ENCODE measurements around the gene ACMSD. TPM values are rescaled to one million over a fixed set of nuclear protein-coding genes. Genes with fewer than 3 reads are reported as not detected.
"Not testable (repeated sequence)": the region's sequence is repeated elsewhere in the genome, so short reads cannot be mapped to it uniquely, and the experiment has no call there.

The ACMSD gene
- total and polyA plus RNA-seq, 3 donors from 2014 or later, result 0.25 TPM; not detected in 2

- intact Hi-C loops (cut with DNase I; ENCODE audit: low total_unique reads), result no loop called here
- H3K27ac ChIP-seq, result no peak overlapping the region
- no peaks in the 10 kb centered on the region for H3K27me3 ChIP-seq
- H3K9me3 ChIP-seq, result no peaks in the 10 kb centered on the region
- TF ChIP-seq POLR2A (IDR thresholded peaks at IDR 0.05) (no peak), CTCF (IDR thresholded peaks at IDR 0.05) (no peak)
- WGBS, 2 donors, result 48 to 63% methylated on average over 2 of the region's 2 CpGs
- no peaks in the 10 kb centered on the region for H3K36me3 ChIP-seq (ENCODE audit: low read depth, missing control alignments)
- DNase-seq, result peak; percentile 41
- peak overlapping the region in 1 of 2 donors; percentile 9 for H3K4me3 ChIP-seq
- no peaks in the 10 kb centered on the region for H3K4me1 ChIP-seq
These were observed 42.0 kb upstream of the ACMSD start for GRCh38 chr2:134796373-134796772.

GRCh38 chr2:134799936-134800335 is 38.5 kb upstream of the ACMSD start:
- no peak overlapping the region for H3K27ac ChIP-seq
- no peaks in the 10 kb centered on the region for H3K27me3 ChIP-seq
- DNase-seq, result no peak
- no peak overlapping the region for H3K4me3 ChIP-seq
- H3K9me3 ChIP-seq, result no peaks in the 10 kb centered on the region
- intact Hi-C loops (cut with DNase I; ENCODE audit: low total_unique reads), result no loop called here
- no peaks in the 10 kb centered on the region for H3K36me3 ChIP-seq (ENCODE audit: low read depth, missing control alignments)
- no peaks in the 10 kb centered on the region for H3K4me1 ChIP-seq
- no peak for TF ChIP-seq POLR2A (IDR thresholded peaks at IDR 0.05)
- TF ChIP-seq CTCF (IDR thresholded peaks at IDR 0.05), result no peak
- 87 to 94% methylated on average over 3 of the region's 3 CpGs for WGBS, 2 donors

GRCh38 chr2:134800341-134800740 is 38.1 kb upstream of the ACMSD start:
- no peaks in the 10 kb centered on the region for H3K4me1 ChIP-seq
- TF ChIP-seq POLR2A (IDR thresholded peaks at IDR 0.05) (no peak), CTCF (IDR thresholded peaks at IDR 0.05) (no peak)
- 66 to 81% methylated on average over 2 of the region's 2 CpGs for WGBS, 2 donors
- H3K36me3 ChIP-seq (ENCODE audit: low read depth, missing control alignments), result no peaks in the 10 kb centered on the region
- no peak overlapping the region for H3K4me3 ChIP-seq
- H3K9me3 ChIP-seq, result no peaks in the 10 kb centered on the region
- H3K27me3 ChIP-seq, result no peaks in the 10 kb centered on the region
- no peak overlapping the region for H3K27ac ChIP-seq
- intact Hi-C loops (cut with DNase I; ENCODE audit: low total_unique reads), result no loop called here
- no peak for DNase-seq

- H3K4me1 ChIP-seq; intact Hi-C loops (cut with DNase I; ENCODE audit: low total_unique reads); H3K27me3 ChIP-seq; H3K4me3 ChIP-seq; H3K27ac ChIP-seq; H3K36me3 ChIP-seq (ENCODE audit: low read depth, missing control alignments); DNase-seq; H3K9me3 ChIP-seq: not testable (repeated sequence)
- 77 to 80% methylated on average over 13 of the region's 13 CpGs for WGBS, 2 donors
These were observed 34.6 kb upstream of the ACMSD start for GRCh38 chr2:134803609-134804405.

GRCh38 chr2:134815741-134816140 is 22.7 kb upstream of the ACMSD start:
- no peak overlapping the region for H3K27ac ChIP-seq
- no peaks in the 10 kb centered on the region for H3K4me1 ChIP-seq
- TF ChIP-seq POLR2A (IDR thresholded peaks at IDR 0.05), result no peak
- TF ChIP-seq CTCF (IDR thresholded peaks at IDR 0.05), result no peak
- WGBS, 2 donors, result 62 to 73% methylated on average over 1 of the region's 1 CpG
- H3K36me3 ChIP-seq (ENCODE audit: low read depth, missing control alignments), result no peaks in the 10 kb centered on the region
- no peaks in the 10 kb centered on the region for H3K27me3 ChIP-seq
- no peaks in the 10 kb centered on the region for H3K9me3 ChIP-seq
- no peak overlapping the region for H3K4me3 ChIP-seq
- intact Hi-C loops (cut with DNase I; ENCODE audit: low total_unique reads), result no loop called here
- DNase-seq, result no peak

Measured in testis (tissue), 3 donors.